ENCODE measurements around the gene HSP90AA1.

DNA sequence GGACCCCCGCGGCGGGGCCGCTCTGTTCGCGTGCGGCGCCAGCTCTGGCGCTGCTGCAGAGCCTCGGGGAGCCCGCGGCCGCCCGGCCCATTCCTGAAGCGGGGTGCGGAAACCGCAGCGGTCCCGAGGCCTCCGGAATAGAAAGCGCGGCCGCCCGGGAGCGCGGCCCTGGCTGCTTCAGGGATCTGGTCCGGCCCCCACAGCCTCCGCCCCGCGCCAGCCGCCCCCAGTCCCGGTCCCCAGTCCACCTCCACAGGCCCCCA, 204 bp downstream of the HSP90AA1 start:
- TF ChIP-seq NFYB (CRISPR knock-in tag; conservative IDR thresholded peaks at IDR 0.05; ENCODE audit: low read depth) (0 out of 2 replicates have a peak, but pooled peaks have one; percentile 17), E2F5 (CRISPR knock-in tag; IDR thresholded peaks at IDR 0.05) (no peak), MAX (CRISPR knock-in tag; IDR thresholded peaks at IDR 0.05) (no peak), ESRRA (CRISPR knock-in tag; IDR thresholded peaks at IDR 0.05; ENCODE audit: borderline replicate concordance) (no peak)
- TF ChIP-seq, protein P1, sequence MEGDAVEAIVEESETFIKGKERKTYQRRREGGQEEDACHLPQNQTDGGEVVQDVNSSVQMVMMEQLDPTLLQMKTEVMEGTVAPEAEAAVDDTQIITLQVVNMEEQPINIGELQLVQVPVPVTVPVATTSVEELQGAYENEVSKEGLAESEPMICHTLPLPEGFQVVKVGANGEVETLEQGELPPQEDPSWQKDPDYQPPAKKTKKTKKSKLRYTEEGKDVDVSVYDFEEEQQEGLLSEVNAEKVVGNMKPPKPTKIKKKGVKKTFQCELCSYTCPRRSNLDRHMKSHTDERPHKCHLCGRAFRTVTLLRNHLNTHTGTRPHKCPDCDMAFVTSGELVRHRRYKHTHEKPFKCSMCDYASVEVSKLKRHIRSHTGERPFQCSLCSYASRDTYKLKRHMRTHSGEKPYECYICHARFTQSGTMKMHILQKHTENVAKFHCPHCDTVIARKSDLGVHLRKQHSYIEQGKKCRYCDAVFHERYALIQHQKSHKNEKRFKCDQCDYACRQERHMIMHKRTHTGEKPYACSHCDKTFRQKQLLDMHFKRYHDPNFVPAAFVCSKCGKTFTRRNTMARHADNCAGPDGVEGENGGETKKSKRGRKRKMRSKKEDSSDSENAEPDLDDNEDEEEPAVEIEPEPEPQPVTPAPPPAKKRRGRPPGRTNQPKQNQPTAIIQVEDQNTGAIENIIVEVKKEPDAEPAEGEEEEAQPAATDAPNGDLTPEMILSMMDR (IDR thresholded peaks at IDR 0.05) = no peak
- TF ChIP-seq, protein P2, sequence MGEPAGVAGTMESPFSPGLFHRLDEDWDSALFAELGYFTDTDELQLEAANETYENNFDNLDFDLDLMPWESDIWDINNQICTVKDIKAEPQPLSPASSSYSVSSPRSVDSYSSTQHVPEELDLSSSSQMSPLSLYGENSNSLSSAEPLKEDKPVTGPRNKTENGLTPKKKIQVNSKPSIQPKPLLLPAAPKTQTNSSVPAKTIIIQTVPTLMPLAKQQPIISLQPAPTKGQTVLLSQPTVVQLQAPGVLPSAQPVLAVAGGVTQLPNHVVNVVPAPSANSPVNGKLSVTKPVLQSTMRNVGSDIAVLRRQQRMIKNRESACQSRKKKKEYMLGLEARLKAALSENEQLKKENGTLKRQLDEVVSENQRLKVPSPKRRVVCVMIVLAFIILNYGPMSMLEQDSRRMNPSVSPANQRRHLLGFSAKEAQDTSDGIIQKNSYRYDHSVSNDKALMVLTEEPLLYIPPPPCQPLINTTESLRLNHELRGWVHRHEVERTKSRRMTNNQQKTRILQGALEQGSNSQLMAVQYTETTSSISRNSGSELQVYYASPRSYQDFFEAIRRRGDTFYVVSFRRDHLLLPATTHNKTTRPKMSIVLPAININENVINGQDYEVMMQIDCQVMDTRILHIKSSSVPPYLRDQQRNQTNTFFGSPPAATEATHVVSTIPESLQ (CRISPR knock-in tag; IDR thresholded peaks at IDR 0.05) = no peak
- TF ChIP-seq, protein P3, sequence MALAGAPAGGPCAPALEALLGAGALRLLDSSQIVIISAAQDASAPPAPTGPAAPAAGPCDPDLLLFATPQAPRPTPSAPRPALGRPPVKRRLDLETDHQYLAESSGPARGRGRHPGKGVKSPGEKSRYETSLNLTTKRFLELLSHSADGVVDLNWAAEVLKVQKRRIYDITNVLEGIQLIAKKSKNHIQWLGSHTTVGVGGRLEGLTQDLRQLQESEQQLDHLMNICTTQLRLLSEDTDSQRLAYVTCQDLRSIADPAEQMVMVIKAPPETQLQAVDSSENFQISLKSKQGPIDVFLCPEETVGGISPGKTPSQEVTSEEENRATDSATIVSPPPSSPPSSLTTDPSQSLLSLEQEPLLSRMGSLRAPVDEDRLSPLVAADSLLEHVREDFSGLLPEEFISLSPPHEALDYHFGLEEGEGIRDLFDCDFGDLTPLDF (CRISPR knock-in tag; IDR thresholded peaks at IDR 0.05) = no peak
